H1 (cell line): ENCODE results near the gene ROR1. TPM values are rescaled to one million over a fixed set of nuclear protein-coding genes. Genes with fewer than 3 reads are reported as not detected.

ENCODE experiments used
- CTCF ChIA-PET: fragments of 300-600 bp; sonication (Branson Sonifier 250); formaldehyde crosslinking; loops from one replicate; lab custom pipeline; 2021; ENCODE audit not compliant: partially characterized antibody; lab: Charles Lee
- POLR2A ChIA-PET: fragments of 300-600 bp; sonication (Branson Sonifier 250); formaldehyde crosslinking; loops from one replicate; lab custom pipeline; 2021; ENCODE audit warnings: inconsistent platforms; ENCODE audit not compliant: partially characterized antibody; lab: Charles Lee
- DNase-seq, 2 experiments: peaks; one replicate each; pipeline versions ENCODE4 v3.0.0 to v3.0.0-alpha.2; 2010 to 2022; ENCODE audit warnings: low spot score in 2 of 2, low read depth in 1 of 2, mixed read lengths in 1 of 2
- FAIRE-seq: peaks from 2 replicates; lab custom pipeline; 2011; peaks lifted over from hg19 to GRCh38; lab: Jason Lieb, UNC
- H2AFZ ChIP-seq: 2 replicates; pipeline ENCODE4 v1.8.1; 2012; ENCODE audit warnings: low read length, inconsistent platforms
- H2AK5ac ChIP-seq: 2 replicates; pipeline ENCODE4 v1.6.1; 2013; ENCODE audit warnings: low read depth, low read length
- H2BK120ac ChIP-seq: replicated peaks from 2 replicates; pipeline ENCODE3; 2013; ENCODE audit warnings: low read depth, low read length, inconsistent platforms
- H2BK12ac ChIP-seq: 2 replicates; pipeline ENCODE4 v1.6.1; 2013; ENCODE audit warnings: low read depth, low read length
- H2BK15ac ChIP-seq: 2 replicates; pipeline ENCODE4 v1.6.1; 2013; ENCODE audit warnings: low read length
- H2BK20ac ChIP-seq: 2 replicates; pipeline ENCODE4 v1.6.1; 2013; ENCODE audit warnings: low read length
- H2BK5ac ChIP-seq: 2 replicates; pipeline ENCODE4 v1.6.1; 2013; ENCODE audit warnings: low read depth, low read length
- H3K14ac ChIP-seq: 2 replicates; pipeline ENCODE4 v1.6.1; 2013; ENCODE audit warnings: inconsistent platforms; ENCODE audit not compliant: insufficient read length
- H3K18ac ChIP-seq: 2 replicates; pipeline ENCODE4 v1.6.1; 2013; ENCODE audit warnings: low read length; ENCODE audit errors: extremely low read depth
- H3K23ac ChIP-seq: 2 replicates; pipeline ENCODE4 v1.6.1; 2013; ENCODE audit warnings: inconsistent platforms; ENCODE audit not compliant: insufficient read length
- H3K23me2 ChIP-seq: 2 replicates; pipeline ENCODE4 v1.6.1; 2013; ENCODE audit warnings: low read depth, low read length
- H3K27ac ChIP-seq: 2 replicates; pipeline ENCODE4 v1.6.1; 2011; ENCODE audit warnings: low read depth, low read length, inconsistent platforms
- H3K27me3 ChIP-seq, 4 experiments: replicated peaks in 1 of 4; 1 replicate in 1 of 4; 2 replicates in 3 of 4; pipeline versions ENCODE4 v1.6.1 to v1.8.1; 2011 to 2013; ENCODE audit warnings: low read length in 3 of 4, mild to moderate bottlenecking in 3 of 4, inconsistent platforms in 2 of 4, mixed read lengths in 2 of 4, moderate library complexity in 1 of 4; ENCODE audit not compliant: control insufficient read depth in 3 of 4, insufficient read depth in 3 of 4; ENCODE audit errors: extremely low read depth in 1 of 4
- H3K36me3 ChIP-seq, 4 experiments: 2 replicates each; pipeline versions ENCODE4 v1.6.1 to v1.8.1; 2011 to 2013; ENCODE audit warnings: mild to moderate bottlenecking in 4 of 4, low read length in 3 of 4, moderate library complexity in 2 of 4, control low read depth in 1 of 4, inconsistent platforms in 1 of 4; ENCODE audit not compliant: insufficient read depth in 4 of 4, control insufficient read depth in 2 of 4
- H3K4ac ChIP-seq: replicated peaks from 2 replicates; pipeline ENCODE3; 2013; ENCODE audit warnings: low read length, low read depth, mixed read lengths, inconsistent platforms; ENCODE audit not compliant: insufficient read length
- H3K4me1 ChIP-seq, 4 experiments: replicated peaks in 1 of 4; 1 replicate in 1 of 4; 2 replicates in 3 of 4; pipeline versions ENCODE4 v1.6.1 to v1.8.1; 2011 to 2013; ENCODE audit warnings: low read length in 3 of 4, inconsistent platforms in 2 of 4, mixed read lengths in 1 of 4; ENCODE audit not compliant: insufficient read depth in 4 of 4, control insufficient read depth in 3 of 4
- H3K4me2 ChIP-seq, 2 experiments: 2 replicates each; pipeline versions ENCODE4 v1.6.1 to v1.8.1; 2011 to 2013; ENCODE audit warnings: low read depth in 2 of 2, low read length in 2 of 2, control low read depth in 1 of 2, inconsistent platforms in 1 of 2, mild to moderate bottlenecking in 1 of 2; ENCODE audit not compliant: insufficient read depth in 1 of 2
- H3K4me3 ChIP-seq, 4 experiments: fragments of 200-600, 300-600 bp in 1 of 4; sonication (generic), shearing (Covaris generic), sonication (Bioruptor Twin) in 1 of 4; 2 replicates each; pipeline versions ENCODE4 v1.5.1 to v1.8.1; 2011 to 2016; ENCODE audit warnings: low read length in 4 of 4, low read depth in 3 of 4, control low read depth in 2 of 4, inconsistent platforms in 2 of 4, mild to moderate bottlenecking in 2 of 4, mixed read lengths in 1 of 4, moderate library complexity in 1 of 4; ENCODE audit not compliant: insufficient read depth in 2 of 4; ENCODE audit errors: extremely low read depth in 1 of 4
- H3K56ac ChIP-seq: replicated peaks from 2 replicates; pipeline ENCODE3; 2013; ENCODE audit warnings: low read depth, mild to moderate bottlenecking, mixed read lengths, low read length, inconsistent platforms; ENCODE audit not compliant: insufficient read length
- H3K79me1 ChIP-seq: 2 replicates; pipeline ENCODE4 v1.6.1; 2013; ENCODE audit warnings: low read depth, low read length, control low read depth
- H3K79me2 ChIP-seq, 2 experiments: 2 replicates each; pipeline versions ENCODE4 v1.6.1 to v1.8.1; 2012 to 2013; ENCODE audit warnings: low read length in 2 of 2, mild to moderate bottlenecking in 2 of 2, inconsistent platforms in 1 of 2; ENCODE audit not compliant: insufficient read depth in 2 of 2, control insufficient read depth in 1 of 2
- H3K9ac ChIP-seq, 4 experiments: replicated peaks in 1 of 4; 1 replicate in 1 of 4; 2 replicates in 3 of 4; pipeline versions ENCODE4 v1.6.1 to v1.8.1; 2011 to 2013; ENCODE audit warnings: low read depth in 3 of 4, low read length in 3 of 4, control low read depth in 2 of 4, mild to moderate bottlenecking in 2 of 4, moderate library complexity in 2 of 4, inconsistent platforms in 1 of 4; ENCODE audit errors: extremely low read depth in 1 of 4
- H3K9me3 ChIP-seq, 2 experiments: 2 replicates each; pipeline versions ENCODE4 v1.6.1 to v1.8.1; 2012 to 2013; ENCODE audit warnings: mild to moderate bottlenecking in 2 of 2, moderate library complexity in 2 of 2, control low read depth in 1 of 2, inconsistent platforms in 1 of 2, low read depth in 1 of 2, low read length in 1 of 2, mixed read lengths in 1 of 2; ENCODE audit not compliant: insufficient read depth in 2 of 2
- H4K20me1 ChIP-seq, 2 experiments: replicated peaks in 1 of 2; 2 replicates each; pipeline versions ENCODE3 to v1.8.1; 2011 to 2013; ENCODE audit warnings: inconsistent platforms in 2 of 2, low read length in 2 of 2, mild to moderate bottlenecking in 1 of 2; ENCODE audit not compliant: insufficient read depth in 2 of 2, control insufficient read depth in 1 of 2
- H4K5ac ChIP-seq: 2 replicates; pipeline ENCODE4 v1.6.1; 2013; ENCODE audit warnings: low read length, low read depth, mixed read lengths, inconsistent platforms; ENCODE audit not compliant: insufficient read length
- H4K8ac ChIP-seq: 2 replicates; pipeline ENCODE4 v1.8.0; 2013; ENCODE audit warnings: mild to moderate bottlenecking, moderate library complexity, low read length, inconsistent platforms; ENCODE audit not compliant: insufficient read depth; ENCODE audit errors: extremely low read depth
- H4K91ac ChIP-seq: replicated peaks from 2 replicates; pipeline ENCODE3; 2013; ENCODE audit warnings: low read length, mixed read lengths, inconsistent platforms; ENCODE audit not compliant: insufficient read length
- ATF2 ChIP-seq: IDR thresholded peaks from 2 replicates; pipeline ENCODE4 v1.6.1; 2012; ENCODE audit warnings: low read length, inconsistent platforms
- CREB1 ChIP-seq: IDR thresholded peaks from 2 replicates; pipeline ENCODE4 v1.6.1; 2012; ENCODE audit warnings: inconsistent platforms
- GABPA ChIP-seq: IDR thresholded peaks from 2 replicates; pipeline ENCODE4 v1.6.1; 2011; ENCODE audit warnings: mild to moderate bottlenecking, low read length, moderate library complexity, borderline replicate concordance; ENCODE audit not compliant: insufficient read depth
- POLR2AphosphoS5 ChIP-seq: IDR thresholded peaks from 2 replicates; pipeline ENCODE4 v1.6.1; 2011; ENCODE audit warnings: low read depth, low read length
- POU5F1 ChIP-seq: IDR thresholded peaks from 2 replicates; pipeline ENCODE4 v1.6.1; 2011; ENCODE audit warnings: low read depth, mild to moderate bottlenecking, low read length, moderate library complexity
- RAD21 ChIP-seq, 2 experiments: IDR thresholded peaks in 1 of 2; conservative IDR thresholded peaks in 1 of 2; 2 replicates each; pipeline ENCODE4 v1.6.1; 2011; ENCODE audit warnings: low read depth in 2 of 2, low read length in 2 of 2, improper control_type of control experiment in 1 of 2, inconsistent platforms in 1 of 2, mild to moderate bottlenecking in 1 of 2, moderate library complexity in 1 of 2
- RBBP5 ChIP-seq: IDR thresholded peaks from 2 replicates; pipeline ENCODE4 v1.7.1; 2012; ENCODE audit warnings: low read depth, mild to moderate bottlenecking, inconsistent platforms, low read length, moderate library complexity, borderline replicate concordance
- SAP30 ChIP-seq: fragments of 300-600 bp; sonication (generic); IDR thresholded peaks from 2 replicates; pipeline ENCODE4 v1.7.1; 2012; ENCODE audit warnings: low read length, moderate library complexity, mild to moderate bottlenecking, inconsistent platforms; ENCODE audit not compliant: insufficient read depth, insufficient replicate concordance
- SIN3A ChIP-seq, 2 experiments: IDR thresholded peaks in 1 of 2; conservative IDR thresholded peaks in 1 of 2; 2 replicates each; pipeline ENCODE4 v1.6.1; 2011 to 2012; ENCODE audit warnings: low read length in 2 of 2, improper control_type of control experiment in 1 of 2, low read depth in 1 of 2, mild to moderate bottlenecking in 1 of 2
- SRF ChIP-seq: IDR thresholded peaks from 2 replicates; pipeline ENCODE4 v1.6.1; 2011; ENCODE audit warnings: mild to moderate bottlenecking, low read depth, low read length, moderate library complexity
- TAF1 ChIP-seq: IDR thresholded peaks from 2 replicates; pipeline ENCODE4 v1.6.1; 2011; ENCODE audit warnings: mild to moderate bottlenecking, low read depth, low read length
- WGBS, 2 experiments: shearing (Covaris generic) in 1 of 2; methylation state at CpG; one replicate each; pipeline versions ENCODE4 v1.1.6 to v1.1.7; 2013 to 2015; ENCODE audit warnings: low lambda C conversion rate in 2 of 2, mixed read lengths in 2 of 2, inconsistent platforms in 1 of 2, low coverage in 1 of 2, missing lambda C conversion rate in 1 of 2; ENCODE audit not compliant: insufficient replicate concordance in 2 of 2, insufficient coverage in 1 of 2, insufficient read length in 1 of 2; ENCODE audit errors: extremely low coverage in 1 of 2, missing lambda C conversion rate in 1 of 2; 5-methylcytosine and 5-hydroxymethylcytosine counted together
- polyA plus RNA-seq, 7 experiments: library from polyadenylated mRNA; depleted of rRNA in 3 of 7; stranded (reverse) in 5 of 7; unstranded in 2 of 7; fragments of >200 nt in 5 of 7; fragments of 200-250 nt in 2 of 7; gene quantifications; 1 replicate in 5 of 7; 2 replicates in 1 of 7; 4 replicates in 1 of 7; pipeline versions ENCODE4 v1.2.1 to v1.2.3, GENCODE V29; 2011 to 2013; ENCODE audit warnings: missing spikeins in 2 of 7, mixed read lengths in 2 of 7
- total RNA-seq: library from RNA; stranded (reverse); fragmentation: NEBNext Ultra II Directional; extraction: Animal tissue kit (Norgen Biotek cat#: 25700); gene quantifications from 2 replicates; pipeline ENCODE4 v1.2.1, GENCODE V29; 2021

ROR1 gene
- total and polyA plus RNA-seq, 2 of the 8 experiments (the other 6 are each of a cell fraction or from before 2014, with no cell fraction given): 33.6 to 73.6 TPM

DNA sequence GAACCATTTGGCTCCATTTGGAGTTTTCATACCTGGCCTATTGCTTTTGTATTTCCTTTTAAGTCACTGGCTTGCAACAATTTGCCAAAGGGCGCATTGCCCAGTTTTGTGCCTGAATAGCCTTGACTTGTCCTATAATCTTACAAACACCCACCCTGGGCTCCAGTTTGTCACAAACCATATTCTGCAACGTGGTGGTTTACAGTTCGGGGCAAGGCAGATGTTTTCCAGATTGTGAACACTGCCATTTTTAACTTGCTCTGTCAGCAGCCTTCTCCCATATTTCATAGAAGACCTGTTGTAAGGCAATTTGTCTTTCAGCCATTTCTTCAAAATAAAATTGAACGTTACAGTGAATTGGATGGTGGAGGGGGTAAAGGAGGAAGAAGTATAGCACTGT is 376.4 kb downstream of the ROR1 start:
- Histone ChIP-seq H2AK5ac (no peak overlapping the region), H4K91ac (no peak overlapping the region), H2BK20ac (no peak overlapping the region)
- TF ChIP-seq SIN3A (conservative IDR thresholded peaks at IDR 0.05 in 1 of 2, IDR thresholded peaks at IDR 0.05 in 1 of 2; ENCODE audit: low read depth in 1 of 2, low read length in 2 of 2): no peak
- no peak for TF ChIP-seq GABPA
- no peak for TF ChIP-seq POLR2AphosphoS5
- TF ChIP-seq ATF2: no peak
- no peak for TF ChIP-seq SRF
- TF ChIP-seq RAD21 (IDR thresholded peaks at IDR 0.05 in 1 of 2, conservative IDR thresholded peaks at IDR 0.05 in 1 of 2; ENCODE audit: low read depth in 2 of 2, low read length in 2 of 2): no peak
- TF ChIP-seq TAF1: no peak
- no peak for TF ChIP-seq CREB1
- TF ChIP-seq RBBP5: no peak
- TF ChIP-seq SAP30: no peak
- TF ChIP-seq POU5F1: no peak

More for the DNA sequence above, 376.4 kb downstream of the ROR1 start:
- no peaks in the 10 kb centered on the region for H3K23me2 ChIP-seq
- no peak overlapping the region for H3K23ac ChIP-seq
- no peak overlapping the region for H2AFZ ChIP-seq
- no peak overlapping the region for H3K56ac ChIP-seq
- no peak overlapping the region for H3K14ac ChIP-seq
- peaks cover 0 to 11% (median 5%) of the 10 kb centered on the region in 4 experiments; a peak in 3 of 8 replicates for H3K36me3 ChIP-seq
- H2BK15ac ChIP-seq: no peak overlapping the region
- H3K9me3 ChIP-seq: no peaks in the 10 kb centered on the region
- H2BK5ac ChIP-seq: no peak overlapping the region
- H3K79me1 ChIP-seq: no peaks in the 10 kb centered on the region; the same call in 1 of the 2 replicates
- H3K4ac ChIP-seq: no peak overlapping the region
- H4K8ac ChIP-seq: no peak overlapping the region
- H2BK120ac ChIP-seq: no peak overlapping the region
- H3K9ac ChIP-seq: no peak overlapping the region
- H3K4me3 ChIP-seq: no peak overlapping the region
- no peaks in the 10 kb centered on the region for H3K27me3 ChIP-seq
- H3K18ac ChIP-seq: no peak overlapping the region
- DNase-seq: no peak
- H3K4me2 ChIP-seq: no peak overlapping the region
- 82 to 100% methylated on average over 1 to 4 of the region's 4 CpGs for WGBS, 2 experiments
- POLR2A ChIA-PET: no interaction called here
- no peak overlapping the region for H4K5ac ChIP-seq
- no peak overlapping the region for H3K27ac ChIP-seq
- H2BK12ac ChIP-seq: no peak overlapping the region
- no peaks in the 10 kb centered on the region for H3K79me2 ChIP-seq
- no peaks in the 10 kb centered on the region for H4K20me1 ChIP-seq
- FAIRE-seq: no peak
- H3K4me1 ChIP-seq: peaks cover 0 to 3% (median 2%) of the 10 kb centered on the region in 4 experiments; a peak in 3 of 7 replicates
- CTCF ChIA-PET: interaction anchor here (0.9 to 6.1 kb wide), 3 partner anchors 12 to 91 kb away, joined by 3 to 50 read pairs (median 25); no protein-coding TSS in a partner anchor
